Dedifferentiated amniotic fluid mesenchymal stem cell (primary cell): ENCODE measurements around the gene LRRC32.

ENCODE experiments used
- DNase-seq: peaks from one replicate; pipeline ENCODE4 v3.0.0-alpha.2; 2016; ENCODE audit errors: extremely low spot score

Gene LRRC32

GRCh38 chr11:76699451-76700091 lies 29.0 kb upstream of the LRRC32 start:
- DNase-seq, result no peak

- DNase-seq, result no peak
Observed at GRCh38 chr11:76698321-76699043, 27.9 kb upstream of the LRRC32 start.

- no peak for DNase-seq
Observed at GRCh38 chr11:76696756-76697155, 26.2 kb upstream of the LRRC32 start.

GRCh38 chr11:76695771-76696170 lies 25.2 kb upstream of the LRRC32 start:
- no peak for DNase-seq

GRCh38 chr11:76695133-76695532 lies 24.6 kb upstream of the LRRC32 start:
- no peak for DNase-seq

DNA sequence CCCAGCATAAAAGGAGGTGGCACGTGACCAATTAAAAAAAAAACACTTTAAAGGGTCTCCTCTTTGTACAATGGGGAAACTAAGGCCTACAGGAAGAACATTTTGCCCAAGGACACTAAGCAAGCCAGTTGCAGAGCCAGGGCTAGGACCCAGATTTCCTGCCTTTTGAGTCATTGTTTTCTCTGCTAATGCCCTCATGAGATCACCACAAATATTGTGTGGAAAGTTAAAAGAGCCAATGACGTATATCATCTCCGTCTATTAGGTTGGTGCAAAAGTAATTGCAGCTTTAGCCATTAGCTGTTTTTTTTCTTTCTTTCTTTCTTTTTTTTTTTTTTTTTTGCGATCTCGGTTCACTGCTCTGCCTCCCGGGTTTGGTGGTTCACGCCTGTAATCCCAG lies 24.1 kb upstream of the LRRC32 start:
- DNase-seq, result peak; percentile 43

DNA sequence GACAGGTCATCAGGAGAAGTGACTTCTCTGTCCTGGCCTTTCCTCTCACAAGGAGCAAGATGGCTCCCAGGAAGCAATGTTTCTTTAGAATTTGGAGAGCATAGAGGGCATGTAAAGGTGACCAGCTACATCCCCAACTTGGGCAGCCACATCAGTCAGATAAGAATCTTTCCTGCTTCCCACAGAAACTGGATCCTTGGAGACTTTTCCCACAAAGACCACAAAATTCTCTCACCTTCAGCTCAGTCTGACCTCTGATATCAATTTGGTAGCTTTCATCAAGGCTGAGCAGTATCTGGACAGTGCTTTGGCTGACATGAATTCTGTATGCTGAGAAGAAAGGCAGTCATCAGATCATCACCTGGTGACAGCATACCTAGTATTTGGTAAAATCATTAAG lies 23.3 kb upstream of the LRRC32 start:
- no peak for DNase-seq

DNA sequence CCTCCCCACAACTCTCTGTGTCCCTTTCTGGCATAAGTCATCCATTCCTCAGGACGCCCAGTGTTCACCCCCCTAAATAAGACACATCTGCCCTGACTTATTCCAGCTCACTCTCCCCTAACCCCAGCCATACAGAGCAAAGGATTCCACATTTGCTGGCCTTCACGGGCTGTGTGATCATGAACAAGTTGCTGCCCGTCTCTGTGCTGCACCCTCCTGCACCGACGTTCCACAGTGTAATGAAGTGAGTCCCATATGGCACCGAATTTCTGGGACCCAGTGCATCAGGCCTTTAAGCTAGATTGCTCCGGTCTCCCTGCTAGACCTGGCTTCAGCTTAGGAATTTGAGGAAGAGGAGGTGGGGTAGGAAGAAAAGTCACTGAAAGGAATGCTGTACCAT lies 22.4 kb upstream of the LRRC32 start:
- no peak for DNase-seq

DNA sequence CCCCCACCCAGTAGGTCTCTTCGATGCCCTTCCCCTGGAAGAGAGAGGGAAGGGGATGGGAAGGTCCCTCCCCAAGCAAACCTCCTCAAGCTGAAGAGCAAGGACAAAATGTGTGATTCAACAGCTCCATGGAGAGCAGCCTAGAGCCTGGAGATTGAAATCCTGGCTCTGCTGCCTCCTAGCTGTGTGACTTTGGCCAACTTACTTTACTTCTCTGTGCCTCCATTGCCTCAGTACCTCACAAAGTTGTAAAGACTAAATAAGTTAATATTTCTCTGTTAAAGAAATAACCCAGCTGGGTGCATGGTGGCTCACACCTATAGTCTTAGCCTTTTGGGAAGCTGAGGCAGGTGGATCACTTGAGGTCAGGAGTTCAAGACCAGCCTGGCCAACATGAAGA lies 21.1 kb upstream of the LRRC32 start:
- no peak for DNase-seq

DNA sequence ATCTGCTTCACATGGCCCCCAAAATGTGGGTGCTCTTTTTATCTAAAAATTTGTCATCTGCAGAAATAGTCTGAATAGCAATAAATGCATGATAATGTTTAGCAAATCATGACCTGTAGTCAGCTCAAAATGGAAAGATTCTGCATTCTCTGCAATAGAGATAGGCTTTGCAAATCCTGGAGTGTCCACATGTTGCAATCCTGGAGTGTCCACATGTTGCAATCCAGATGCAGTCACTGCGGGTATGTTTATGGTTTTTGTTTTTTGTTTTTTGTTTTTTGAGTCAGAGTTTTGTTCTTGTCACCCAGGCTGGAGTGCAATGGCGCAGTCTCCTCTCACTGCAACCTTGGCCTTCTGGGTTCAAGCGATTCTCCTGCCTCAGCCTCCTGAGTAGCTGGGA lies 20.2 kb upstream of the LRRC32 start:
- DNase-seq, result no peak

DNA sequence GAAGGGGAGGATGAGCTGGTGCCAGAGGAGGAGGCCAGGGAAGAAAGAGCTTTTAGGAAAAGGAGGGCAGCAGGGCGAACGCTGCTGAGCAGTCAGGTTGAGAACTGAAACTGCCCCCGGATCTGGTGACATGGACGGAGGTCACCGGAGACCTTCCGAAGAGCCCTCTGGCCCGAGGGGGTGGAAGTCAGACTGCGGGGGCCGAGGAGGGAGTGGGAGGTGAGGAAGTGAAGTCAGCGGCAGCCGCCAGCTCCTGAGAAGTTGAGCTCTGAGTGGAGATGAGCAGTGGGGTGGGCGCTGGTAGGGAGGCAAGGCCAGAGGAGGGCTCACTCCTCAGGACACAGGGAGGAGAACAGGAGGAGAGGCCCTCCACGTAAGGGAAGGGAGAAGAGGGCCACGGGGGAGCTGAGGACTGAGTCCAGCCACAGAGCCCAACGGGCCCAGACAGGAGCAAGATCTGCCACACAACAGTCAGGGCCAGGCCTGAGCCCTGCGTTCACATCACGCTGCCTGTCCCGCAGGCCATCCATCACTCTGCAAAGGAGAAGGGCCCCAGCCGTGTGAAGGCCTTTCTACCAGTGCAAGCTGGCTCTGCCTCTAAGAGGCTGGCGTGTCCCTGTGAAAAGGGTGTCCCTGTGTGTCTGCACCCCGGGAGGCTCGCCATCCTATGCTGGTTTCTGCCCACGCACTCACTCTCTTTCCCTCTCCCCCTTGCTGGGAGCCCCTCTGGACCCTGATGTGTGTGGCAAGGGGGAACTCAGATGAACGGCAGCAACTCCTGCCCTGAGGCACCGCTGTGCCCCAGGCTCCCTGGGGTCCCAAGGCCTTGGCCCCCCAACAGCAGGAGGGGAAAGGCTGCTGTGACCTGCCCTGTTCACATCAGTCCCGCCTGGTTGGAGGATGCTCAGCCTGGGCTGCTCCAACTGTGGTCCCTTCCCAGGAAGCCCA lies 19.0 kb upstream of the LRRC32 start:
- no peak for DNase-seq

DNA sequence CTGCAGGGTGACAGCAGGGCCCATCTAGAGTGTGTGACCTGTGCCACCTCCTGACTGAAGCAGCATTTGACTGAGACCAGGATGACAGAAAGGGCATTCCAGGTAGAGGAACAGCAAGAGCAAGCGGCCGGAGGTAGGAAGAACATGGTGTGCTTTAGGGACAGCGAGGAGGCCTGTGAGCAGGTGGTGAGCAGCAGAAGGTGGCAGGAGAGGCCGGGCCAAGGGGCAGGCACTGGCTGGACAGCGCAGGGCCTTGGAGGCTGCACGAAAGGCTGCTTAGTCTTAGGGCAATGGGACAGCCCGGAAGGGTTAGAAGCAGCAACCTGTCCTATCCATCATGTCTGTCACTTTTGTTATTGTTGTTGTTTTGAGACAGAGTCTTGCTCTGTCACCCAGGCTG lies 17.6 kb upstream of the LRRC32 start:
- DNase-seq, result no peak

- no peak for DNase-seq
Observed at GRCh38 chr11:76686261-76687079, 15.9 kb upstream of the LRRC32 start.

- no peak for DNase-seq
Observed at GRCh38 chr11:76685831-76686230, 15.3 kb upstream of the LRRC32 start.

DNA sequence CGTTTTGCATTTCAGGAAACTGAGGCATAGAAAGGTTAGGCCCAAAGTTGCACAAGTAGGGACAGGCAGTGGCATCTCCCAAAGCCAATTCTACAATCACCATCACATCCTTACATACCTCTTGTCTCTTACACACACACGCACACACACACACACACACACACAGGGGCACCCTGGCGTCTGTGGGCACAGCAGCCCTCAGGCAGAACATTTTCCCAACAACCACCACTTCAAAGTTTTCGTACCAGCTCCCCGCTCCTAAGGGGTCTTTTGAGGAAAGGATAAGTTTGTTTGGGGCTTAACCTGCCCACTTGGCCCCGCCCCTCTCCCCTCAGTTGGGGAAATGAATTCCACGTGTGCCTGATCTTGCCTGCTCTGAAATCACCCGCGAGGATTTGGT lies 14.7 kb upstream of the LRRC32 start:
- DNase-seq, result no peak

DNA sequence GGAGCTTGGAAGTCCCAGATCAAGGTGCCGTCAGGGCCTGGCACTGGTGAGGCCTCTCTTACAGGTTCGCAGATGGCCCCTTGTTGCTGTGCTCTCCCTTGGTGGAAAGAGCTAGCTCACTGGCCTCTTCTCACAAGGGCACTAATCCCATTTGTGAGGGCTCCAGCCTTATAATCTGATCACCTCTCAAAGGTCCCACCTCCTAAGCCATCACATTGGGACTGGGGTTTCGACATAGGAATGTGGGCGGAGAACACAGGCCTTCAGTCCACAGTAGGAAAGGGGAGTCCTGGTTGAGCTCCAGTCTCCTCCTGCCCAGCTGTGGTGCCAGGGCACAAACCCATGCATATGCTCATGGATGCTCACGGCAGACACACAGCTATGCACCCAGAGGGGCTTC lies 14.0 kb upstream of the LRRC32 start:
- no peak for DNase-seq

GRCh38 chr11:76683161-76684095 lies 12.9 kb upstream of the LRRC32 start:
- no peak for DNase-seq

DNA sequence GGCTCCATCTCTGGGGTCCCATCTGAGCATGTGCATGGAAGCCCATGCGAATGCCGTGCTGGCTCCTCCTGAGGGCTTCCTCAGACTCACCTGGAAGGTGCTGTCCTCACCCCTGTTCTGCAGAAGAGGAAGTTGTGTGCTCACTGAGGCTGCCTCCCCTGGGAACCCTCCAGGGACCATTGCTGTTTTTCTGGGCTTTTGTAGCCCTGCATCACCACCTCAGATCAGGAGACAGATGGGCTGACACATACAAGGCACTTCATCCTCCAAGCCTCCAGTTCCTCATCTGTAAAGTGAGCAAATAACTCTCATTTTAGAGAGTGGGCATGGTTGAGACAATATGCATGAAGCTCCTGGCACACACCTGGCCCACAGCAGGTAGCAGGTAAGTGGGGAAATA lies 12.1 kb upstream of the LRRC32 start:
- no peak for DNase-seq

DNA sequence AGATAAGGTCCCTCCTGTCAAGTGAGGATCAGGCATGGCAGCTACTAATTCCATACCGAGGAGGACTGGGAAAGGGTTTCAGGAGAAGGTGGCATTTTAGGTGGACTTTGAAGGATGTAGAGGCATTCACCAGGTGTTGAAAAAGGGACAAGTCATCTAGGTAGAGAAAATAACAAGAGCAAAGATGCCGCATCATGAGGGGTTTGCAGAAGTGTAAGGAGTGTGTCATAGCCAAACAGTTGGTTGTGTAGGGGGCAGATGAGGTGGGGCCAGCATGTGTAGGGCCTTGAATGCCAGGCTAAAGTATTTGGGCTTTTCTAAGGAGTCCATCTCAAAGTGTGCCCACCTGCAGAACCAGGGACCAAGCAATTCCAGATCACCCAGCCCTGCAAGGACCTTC lies 11.6 kb upstream of the LRRC32 start:
- DNase-seq, result no peak
